ENCODE results near the gene MAP2K3.
A peak's percentile ranks its signal among the peaks of the same experiment; 100 is the strongest.

Gene MAP2K3

GRCh38 chr17:21268596-21269188 is 15.8 kb upstream of the MAP2K3 start:
- Histone ChIP-seq H3K9me3 (ENCODE audit: low read length) (no peaks in the 10 kb centered on the region), H3K36me3 (ENCODE audit: insufficient read depth, low read length) (no peaks in the 10 kb centered on the region), H3K4me1 (ENCODE audit: insufficient read depth, low read length) (no peaks in the 10 kb centered on the region), H3K4me3 (ENCODE audit: low read length) (no peak overlapping the region), H3K27me3 (ENCODE audit: insufficient read depth, low read length) (peaks cover 4% of the 10 kb centered on the region), H2AFZ (ENCODE audit: low read depth, low read length) (no peak overlapping the region)

GRCh38 chr17:21269394-21269793 is 15.1 kb upstream of the MAP2K3 start:
- no peaks in the 10 kb centered on the region for H3K9me3 ChIP-seq (ENCODE audit: low read length)
- no peaks in the 10 kb centered on the region for H3K4me1 ChIP-seq (ENCODE audit: insufficient read depth, low read length)
- no peaks in the 10 kb centered on the region for H3K36me3 ChIP-seq (ENCODE audit: insufficient read depth, low read length)
- H3K4me3 ChIP-seq (ENCODE audit: low read length): no peak overlapping the region
- peaks cover 8% of the 10 kb centered on the region for H3K27me3 ChIP-seq (ENCODE audit: insufficient read depth, low read length)
- H2AFZ ChIP-seq (ENCODE audit: low read depth, low read length): no peak overlapping the region

GRCh38 chr17:21271454-21272183 is 12.9 kb upstream of the MAP2K3 start:
- no peaks in the 10 kb centered on the region for H3K9me3 ChIP-seq (ENCODE audit: low read length)
- H3K36me3 ChIP-seq (ENCODE audit: insufficient read depth, low read length): no peaks in the 10 kb centered on the region
- peaks cover 18% of the 10 kb centered on the region for H3K27me3 ChIP-seq (ENCODE audit: insufficient read depth, low read length)
- H3K4me1 ChIP-seq (ENCODE audit: insufficient read depth, low read length): peaks cover 4% of the 10 kb centered on the region
- H3K4me3 ChIP-seq (ENCODE audit: low read length): no peak overlapping the region
- no peak overlapping the region for H2AFZ ChIP-seq (ENCODE audit: low read depth, low read length)

- Histone ChIP-seq H2AFZ (ENCODE audit: low read depth, low read length) (no peak overlapping the region), H3K4me1 (ENCODE audit: insufficient read depth, low read length) (peaks cover 4% of the 10 kb centered on the region), H3K27me3 (ENCODE audit: insufficient read depth, low read length) (peaks cover 22% of the 10 kb centered on the region), H3K36me3 (ENCODE audit: insufficient read depth, low read length) (no peaks in the 10 kb centered on the region), H3K4me3 (ENCODE audit: low read length) (no peak overlapping the region), H3K9me3 (ENCODE audit: low read length) (no peaks in the 10 kb centered on the region)
These were observed 12.3 kb upstream of the MAP2K3 start for GRCh38 chr17:21272250-21272649.

- H3K36me3 ChIP-seq (ENCODE audit: insufficient read depth, low read length): no peaks in the 10 kb centered on the region
- H3K9me3 ChIP-seq (ENCODE audit: low read length): no peaks in the 10 kb centered on the region
- H2AFZ ChIP-seq (ENCODE audit: low read depth, low read length): no peak overlapping the region
- peaks cover 22% of the 10 kb centered on the region for H3K27me3 ChIP-seq (ENCODE audit: insufficient read depth, low read length)
- H3K4me1 ChIP-seq (ENCODE audit: insufficient read depth, low read length): peaks cover 4% of the 10 kb centered on the region
- H3K4me3 ChIP-seq (ENCODE audit: low read length): no peak overlapping the region
These were observed 11.4 kb upstream of the MAP2K3 start for GRCh38 chr17:21272881-21273792.

GRCh38 chr17:21275047-21275578 is 9.4 kb upstream of the MAP2K3 start:
- Histone ChIP-seq H3K9me3 (ENCODE audit: low read length) (no peaks in the 10 kb centered on the region), H3K36me3 (ENCODE audit: insufficient read depth, low read length) (no peaks in the 10 kb centered on the region), H3K4me3 (ENCODE audit: low read length) (peak overlapping the region; percentile 65), H2AFZ (ENCODE audit: low read depth, low read length) (peak overlapping the region; percentile 96), H3K27me3 (ENCODE audit: insufficient read depth, low read length) (peaks cover 26% of the 10 kb centered on the region), H3K4me1 (ENCODE audit: insufficient read depth, low read length) (peaks cover 4% of the 10 kb centered on the region)

- peaks cover 26% of the 10 kb centered on the region for H3K27me3 ChIP-seq (ENCODE audit: insufficient read depth, low read length)
- peak overlapping the region; percentile 65 for H3K4me3 ChIP-seq (ENCODE audit: low read length)
- H3K9me3 ChIP-seq (ENCODE audit: low read length): no peaks in the 10 kb centered on the region
- no peaks in the 10 kb centered on the region for H3K36me3 ChIP-seq (ENCODE audit: insufficient read depth, low read length)
- H2AFZ ChIP-seq (ENCODE audit: low read depth, low read length): peak overlapping the region; percentile 96
- peaks cover 4% of the 10 kb centered on the region for H3K4me1 ChIP-seq (ENCODE audit: insufficient read depth, low read length)
These were observed 8.8 kb upstream of the MAP2K3 start for GRCh38 chr17:21275579-21276263.

GRCh38 chr17:21276264-21276588 is 8.3 kb upstream of the MAP2K3 start:
- peaks cover 4% of the 10 kb centered on the region for H3K4me1 ChIP-seq (ENCODE audit: insufficient read depth, low read length)
- H3K9me3 ChIP-seq (ENCODE audit: low read length): no peaks in the 10 kb centered on the region
- peaks cover 26% of the 10 kb centered on the region for H3K27me3 ChIP-seq (ENCODE audit: insufficient read depth, low read length)
- H3K4me3 ChIP-seq (ENCODE audit: low read length): peak overlapping the region; percentile 65
- H3K36me3 ChIP-seq (ENCODE audit: insufficient read depth, low read length): no peaks in the 10 kb centered on the region
- peak overlapping the region; percentile 96 for H2AFZ ChIP-seq (ENCODE audit: low read depth, low read length)

- H3K9me3 ChIP-seq (ENCODE audit: low read length): no peaks in the 10 kb centered on the region
- no peaks in the 10 kb centered on the region for H3K36me3 ChIP-seq (ENCODE audit: insufficient read depth, low read length)
- H3K4me3 ChIP-seq (ENCODE audit: low read length): no peak overlapping the region
- H3K4me1 ChIP-seq (ENCODE audit: insufficient read depth, low read length): peaks cover 4% of the 10 kb centered on the region
- H2AFZ ChIP-seq (ENCODE audit: low read depth, low read length): no peak overlapping the region
- peaks cover 34% of the 10 kb centered on the region for H3K27me3 ChIP-seq (ENCODE audit: insufficient read depth, low read length)
These were observed 7.2 kb upstream of the MAP2K3 start for GRCh38 chr17:21277332-21277731.

- H3K36me3 ChIP-seq (ENCODE audit: insufficient read depth, low read length): no peaks in the 10 kb centered on the region
These were observed 5.9 kb upstream of the MAP2K3 start for GRCh38 chr17:21278450-21279197.

GRCh38 chr17:21279198-21279535 is 5.3 kb upstream of the MAP2K3 start:
- Histone ChIP-seq H3K36me3 (ENCODE audit: insufficient read depth, low read length) (no peaks in the 10 kb centered on the region), H3K27me3 (ENCODE audit: insufficient read depth, low read length) (peaks cover 35% of the 10 kb centered on the region), H3K4me1 (ENCODE audit: insufficient read depth, low read length) (peaks cover 4% of the 10 kb centered on the region), H3K4me3 (ENCODE audit: low read length) (no peak overlapping the region), H2AFZ (ENCODE audit: low read depth, low read length) (no peak overlapping the region), H3K9me3 (ENCODE audit: low read length) (no peaks in the 10 kb centered on the region)

More at GRCh38 chr17:21278450-21279197, 5.9 kb upstream of the MAP2K3 start:
- Histone ChIP-seq H3K4me1 (ENCODE audit: insufficient read depth, low read length) (peaks cover 4% of the 10 kb centered on the region), H3K9me3 (ENCODE audit: low read length) (no peaks in the 10 kb centered on the region), H3K4me3 (ENCODE audit: low read length) (no peak overlapping the region), H3K27me3 (ENCODE audit: insufficient read depth, low read length) (peaks cover 38% of the 10 kb centered on the region), H2AFZ (ENCODE audit: low read depth, low read length) (no peak overlapping the region)

- Histone ChIP-seq H3K9me3 (ENCODE audit: low read length) (no peaks in the 10 kb centered on the region), H3K36me3 (ENCODE audit: insufficient read depth, low read length) (no peaks in the 10 kb centered on the region), H3K27me3 (ENCODE audit: insufficient read depth, low read length) (peaks cover 31% of the 10 kb centered on the region), H3K4me1 (ENCODE audit: insufficient read depth, low read length) (peaks cover 4% of the 10 kb centered on the region), H3K4me3 (ENCODE audit: low read length) (no peak overlapping the region), H2AFZ (ENCODE audit: low read depth, low read length) (no peak overlapping the region)
These were observed 4.9 kb upstream of the MAP2K3 start for GRCh38 chr17:21279582-21279981.

Measured in neuron (in vitro differentiated cells).